ENCODE measurements around the gene DUSP22. TPM values are rescaled to one million over a fixed set of nuclear protein-coding genes. Genes with fewer than 3 reads are reported as not detected.

Gene DUSP22
- total RNA-seq, 2 donors from 2014 or later, result 33.5 to 35.4 TPM

- peaks cover 32% of the 10 kb centered on the region for H3K27me3 Mint-ChIP-seq (ENCODE audit: insufficient read depth)
- H3K4me1 ChIP-seq (ENCODE audit: control insufficient read depth, insufficient read depth, low read length), result no peaks in the 10 kb centered on the region
- no peaks in the 10 kb centered on the region for H3K9me3 ChIP-seq (ENCODE audit: control insufficient read depth, low read length)
- H3K36me3 ChIP-seq (ENCODE audit: control insufficient read depth, insufficient read depth, low read length), result no peaks in the 10 kb centered on the region
- no peak overlapping the region for H3K27ac Mint-ChIP-seq
- DNase-seq, result no peak
- no peak overlapping the region for H3K9ac ChIP-seq (ENCODE audit: extremely low read depth, low read length, poor library complexity, severe bottlenecking)
- H3K36me3 Mint-ChIP-seq (ENCODE audit: low read depth), result no peaks in the 10 kb centered on the region
- WGBS, 2 experiments (ENCODE audit: insufficient coverage in 1 of 2, insufficient read length in 1 of 2), result 92% methylated on average over 3 to 6 of the region's 6 CpGs
- no peaks in the 10 kb centered on the region for H3K9me3 Mint-ChIP-seq
- no peaks in the 10 kb centered on the region for H3K4me1 Mint-ChIP-seq
- no peak for TF ChIP-seq CTCF (conservative IDR thresholded peaks at IDR 0.05)
- no peak overlapping the region for H3K4me3 Mint-ChIP-seq
- H3K27me3 ChIP-seq (ENCODE audit: control insufficient read depth, insufficient read depth, low read length, poor library complexity, severe bottlenecking), result peaks cover 21% of the 10 kb centered on the region
- no peak overlapping the region for H3K27ac ChIP-seq (ENCODE audit: low read depth, low read length)
- H3K4me3 ChIP-seq (ENCODE audit: low read length), result no peak overlapping the region
Measured at GRCh38 chr6:400815-401214, 108.5 kb downstream of the DUSP22 start.

Other genes with a start within 250 kb of the DUSP22 start
- gene IRF4, start 99.3 kb downstream of the DUSP22 start, total RNA-seq, result not detected